Loucy (cell line): ENCODE measurements around the gene C17orf113.

Experiments
- H2AFZ ChIP-seq: fragments of 200-600 bp; sonication (generic); 2 replicates; pipeline ENCODE4 v1.6.0; 2016; ENCODE audit warnings: antibody characterized with exemption, mild to moderate bottlenecking, low read length, moderate library complexity
- H3F3A ChIP-seq: fragments of 200-600 bp; 2 replicates; pipeline ENCODE4 v1.6.0; 2016; ENCODE audit warnings: antibody characterized with exemption, low read depth, mild to moderate bottlenecking
- H3K27me3 ChIP-seq: fragments of 200-600 bp; sonication (generic); 2 replicates; pipeline ENCODE4 v1.6.1; 2014; ENCODE audit warnings: low read length, mild to moderate bottlenecking; ENCODE audit not compliant: insufficient read depth, poor library complexity, severe bottlenecking
- H3K36me3 ChIP-seq: fragments of 200-600 bp; sonication (generic); 2 replicates; pipeline ENCODE4 v1.6.1; 2016; ENCODE audit warnings: low read length; ENCODE audit not compliant: insufficient read depth
- H3K4me1 ChIP-seq: fragments of 200-600 bp; sonication (generic); 2 replicates; pipeline ENCODE4 v1.5.1; 2014; ENCODE audit warnings: low read length, mild to moderate bottlenecking; ENCODE audit not compliant: insufficient read depth, poor library complexity, severe bottlenecking
- H3K4me2 ChIP-seq: fragments of 200-600 bp; sonication (generic); 2 replicates; pipeline ENCODE4 v1.6.0; 2014; ENCODE audit warnings: antibody characterized with exemption, low read length, low read depth, mild to moderate bottlenecking; ENCODE audit not compliant: poor library complexity, severe bottlenecking
- H3K4me3 ChIP-seq: fragments of 200-600 bp; sonication (generic); 2 replicates; pipeline ENCODE4 v1.5.1; 2014; ENCODE audit warnings: low read length, mild to moderate bottlenecking, mixed read lengths; ENCODE audit not compliant: poor library complexity, severe bottlenecking
- H3K79me2 ChIP-seq: fragments of 200-600 bp; sonication (generic); 2 replicates; pipeline ENCODE4 v1.6.1; 2014; ENCODE audit warnings: low read length; ENCODE audit not compliant: insufficient read depth
- H3K9ac ChIP-seq: fragments of 200-600 bp; sonication (generic); 2 replicates; pipeline ENCODE4 v1.6.0; 2014; ENCODE audit warnings: mild to moderate bottlenecking, low read depth, low read length, moderate library complexity; ENCODE audit not compliant: poor library complexity, severe bottlenecking
- H3K9me2 ChIP-seq: fragments of 200-600 bp; sonication (generic); replicated peaks from 2 replicates; pipeline ENCODE4 v1.6.1; 2016; ENCODE audit warnings: low read depth, low read length, mixed read lengths
- H3K9me3 ChIP-seq: fragments of 200-600 bp; sonication (generic); 2 replicates; pipeline ENCODE4 v1.6.1; 2014; ENCODE audit warnings: mild to moderate bottlenecking, antibody characterized with exemption, low read length, low read depth; ENCODE audit not compliant: insufficient read depth
- H4K20me1 ChIP-seq: fragments of 200-600 bp; sonication (generic); 2 replicates; pipeline ENCODE4 v1.6.0; 2014; ENCODE audit warnings: antibody characterized with exemption, low read length, mild to moderate bottlenecking; ENCODE audit not compliant: insufficient read depth, poor library complexity, severe bottlenecking
- EZH2phosphoT487 ChIP-seq: fragments of 200-600 bp; IDR thresholded peaks from 2 replicates; pipeline ENCODE4 v1.6.1; 2018; ENCODE audit warnings: antibody characterized with exemption, mild to moderate bottlenecking, moderate library complexity, borderline replicate concordance
- TF ChIP-seq, protein P1 (sequence below): fragments of 200-600 bp; sonication (generic); conservative IDR thresholded peaks from 2 replicates; pipeline ENCODE4 v1.5.1; 2014; ENCODE audit warnings: mild to moderate bottlenecking, antibody characterized with exemption, low read length

C17orf113 gene

GRCh38 chr17:42000413-42001133 lies 49.8 kb downstream of the C17orf113 start:
- no peak overlapping the region for H3K9ac ChIP-seq
- no peaks in the 10 kb centered on the region for H3K27me3 ChIP-seq
- H3K9me2 ChIP-seq, result no peaks in the 10 kb centered on the region
- no peaks in the 10 kb centered on the region for H3F3A ChIP-seq
- H3K4me3 ChIP-seq, result no peak overlapping the region
- no peak for TF ChIP-seq EZH2phosphoT487
- TF ChIP-seq, protein P1, sequence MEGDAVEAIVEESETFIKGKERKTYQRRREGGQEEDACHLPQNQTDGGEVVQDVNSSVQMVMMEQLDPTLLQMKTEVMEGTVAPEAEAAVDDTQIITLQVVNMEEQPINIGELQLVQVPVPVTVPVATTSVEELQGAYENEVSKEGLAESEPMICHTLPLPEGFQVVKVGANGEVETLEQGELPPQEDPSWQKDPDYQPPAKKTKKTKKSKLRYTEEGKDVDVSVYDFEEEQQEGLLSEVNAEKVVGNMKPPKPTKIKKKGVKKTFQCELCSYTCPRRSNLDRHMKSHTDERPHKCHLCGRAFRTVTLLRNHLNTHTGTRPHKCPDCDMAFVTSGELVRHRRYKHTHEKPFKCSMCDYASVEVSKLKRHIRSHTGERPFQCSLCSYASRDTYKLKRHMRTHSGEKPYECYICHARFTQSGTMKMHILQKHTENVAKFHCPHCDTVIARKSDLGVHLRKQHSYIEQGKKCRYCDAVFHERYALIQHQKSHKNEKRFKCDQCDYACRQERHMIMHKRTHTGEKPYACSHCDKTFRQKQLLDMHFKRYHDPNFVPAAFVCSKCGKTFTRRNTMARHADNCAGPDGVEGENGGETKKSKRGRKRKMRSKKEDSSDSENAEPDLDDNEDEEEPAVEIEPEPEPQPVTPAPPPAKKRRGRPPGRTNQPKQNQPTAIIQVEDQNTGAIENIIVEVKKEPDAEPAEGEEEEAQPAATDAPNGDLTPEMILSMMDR, result no peak
- peaks cover 21% of the 10 kb centered on the region for H4K20me1 ChIP-seq
- H3K9me3 ChIP-seq, result no peaks in the 10 kb centered on the region
- H3K4me2 ChIP-seq, result no peak overlapping the region
- H3K79me2 ChIP-seq, result peaks cover 48% of the 10 kb centered on the region
- H3K36me3 ChIP-seq, result peaks cover 76% of the 10 kb centered on the region
- H3K4me1 ChIP-seq, result no peaks in the 10 kb centered on the region
- H2AFZ ChIP-seq, result no peak overlapping the region

DNA sequence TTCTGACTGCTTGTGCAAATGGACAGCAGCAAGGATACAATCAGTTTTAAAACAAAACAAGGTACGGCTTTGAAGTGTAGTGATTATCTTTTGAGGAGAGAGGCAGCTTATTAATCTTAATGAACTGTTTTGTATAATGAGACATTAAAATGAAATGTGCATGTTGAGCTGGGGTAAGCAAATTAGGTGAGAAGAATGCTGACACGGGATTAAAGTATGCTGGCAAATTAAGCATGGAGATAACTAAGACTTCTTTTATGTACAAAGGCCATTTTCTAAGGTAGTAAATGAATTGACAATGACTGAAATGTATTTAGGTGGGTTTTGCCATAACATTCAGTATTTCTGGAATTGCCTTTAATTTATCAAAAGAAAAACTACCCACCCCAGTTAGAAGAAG lies 51.9 kb downstream of the C17orf113 start:
- Histone ChIP-seq H3K27me3 (no peaks in the 10 kb centered on the region), H3K4me1 (no peaks in the 10 kb centered on the region), H2AFZ (no peak overlapping the region), H3K79me2 (peaks cover 27% of the 10 kb centered on the region; the same call in 1 of the 2 replicates), H4K20me1 (peaks cover 6% of the 10 kb centered on the region), H3F3A (0 out of 2 replicates have a peak, but pooled peaks cover 4% of the 10 kb centered on the region), H3K9me2 (no peaks in the 10 kb centered on the region), H3K9me3 (no peaks in the 10 kb centered on the region), H3K4me3 (no peak overlapping the region), H3K36me3 (peaks cover 90% of the 10 kb centered on the region), H3K4me2 (no peak overlapping the region), H3K9ac (no peak overlapping the region)
- TF ChIP-seq, protein P1, result no peak
- no peak for TF ChIP-seq EZH2phosphoT487

DNA sequence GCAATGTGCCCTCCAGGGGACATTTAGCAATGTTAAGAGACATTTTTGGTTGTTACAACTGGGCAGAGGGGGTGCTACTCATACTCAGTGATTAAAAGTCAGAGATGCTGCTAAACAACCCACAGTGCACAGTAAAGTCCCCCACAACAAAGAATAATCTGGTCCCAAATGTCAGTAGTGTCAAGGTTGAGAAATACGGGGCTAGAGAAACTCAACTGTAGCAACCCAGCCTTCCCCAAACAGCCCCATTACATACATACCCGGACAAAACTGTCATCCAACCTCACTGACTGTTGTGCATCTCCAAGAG lies 53.6 kb downstream of the C17orf113 start:
- Histone ChIP-seq H3K79me2 (peaks cover 10% of the 10 kb centered on the region; the same call in 1 of the 2 replicates), H3K4me1 (no peaks in the 10 kb centered on the region), H3K9ac (no peak overlapping the region), H3K27me3 (no peaks in the 10 kb centered on the region), H2AFZ (no peak overlapping the region), H4K20me1 (no peaks in the 10 kb centered on the region), H3K9me2 (no peaks in the 10 kb centered on the region), H3K4me3 (no peak overlapping the region), H3F3A (0 out of 2 replicates have a peak, but pooled peaks cover 4% of the 10 kb centered on the region), H3K36me3 (peaks cover 89% of the 10 kb centered on the region), H3K4me2 (no peak overlapping the region), H3K9me3 (no peaks in the 10 kb centered on the region)
- TF ChIP-seq, protein P1, result no peak
- no peak for TF ChIP-seq EZH2phosphoT487
